Tibial nerve (tissue), 4 donors: ENCODE results near the gene LHPP. TPM values are rescaled to one million over a fixed set of nuclear protein-coding genes. Genes with fewer than 3 reads are reported as not detected.

Experiments used
- DNase-seq, 2 donors: peaks; one replicate each; pipeline ENCODE4 v3.0.0-alpha.2; 2019; ENCODE audit warnings: low spot score in 2 of 2
- H3K27ac ChIP-seq, 4 donors: fragments of 200-600 bp; sonication (generic) in 3 of 4; one replicate each; pipeline ENCODE4 v1.5.1; 2017 to 2019; ENCODE audit warnings: mild to moderate bottlenecking in 1 of 4
- H3K27me3 ChIP-seq, 2 donors: fragments of 200-600 bp; sonication (generic) in 1 of 2; one replicate each; pipeline versions ENCODE4 v1.5.1 to v1.6.0; 2017 to 2019
- H3K36me3 ChIP-seq, 3 donors: fragments of 200-600 bp; sonication (generic); one replicate each; pipeline ENCODE4 v1.5.1; 2018 to 2019
- H3K4me1 ChIP-seq, 4 donors: fragments of 200-600 bp; sonication (generic) in 3 of 4; one replicate each; pipeline ENCODE4 v1.5.1; 2017 to 2019
- H3K4me3 ChIP-seq, 4 donors: fragments of 200-600 bp; sonication (generic) in 3 of 4; one replicate each; pipeline ENCODE4 v1.5.1; 2017 to 2019; ENCODE audit warnings: mild to moderate bottlenecking in 1 of 4, moderate library complexity in 1 of 4
- H3K9me3 ChIP-seq, 4 donors: fragments of 200-600 bp; sonication (generic) in 3 of 4; one replicate each; pipeline ENCODE4 v1.5.1; 2017 to 2019
- CTCF ChIP-seq, 5 experiments: fragments of 200-600 bp in 3 of 5; fragments of 450-650 bp in 2 of 5; sonication (generic) in 3 of 5; IDR thresholded peaks; one replicate each; pipeline ENCODE4 v1.5.1; 2016 to 2019; ENCODE audit warnings: antibody characterized with exemption in 5 of 5, mild to moderate bottlenecking in 3 of 5, moderate library complexity in 2 of 5
- EP300 ChIP-seq, 2 donors: sonication (generic); formaldehyde crosslinking; IDR thresholded peaks; one replicate each; pipeline ENCODE4 v1.6.1; 2017; ENCODE audit warnings: antibody characterized with exemption in 2 of 2, mild to moderate bottlenecking in 1 of 2
- POLR2A ChIP-seq, 2 donors: fragments of 450-650 bp; IDR thresholded peaks; one replicate each; pipeline ENCODE4 v1.6.1; 2017; ENCODE audit warnings: antibody characterized with exemption in 2 of 2, mild to moderate bottlenecking in 2 of 2, moderate library complexity in 2 of 2
- WGBS, 2 donors: methylation state at CpG; one replicate each; pipeline ENCODE4 v1.1.5; 2018; 5-methylcytosine and 5-hydroxymethylcytosine counted together
- total RNA-seq, 4 donors: library from RNA; depleted of rRNA; stranded (reverse); fragments of >200 nt; gene quantifications; one replicate each; pipeline ENCODE4 v1.1.0, GENCODE V29; 2016

LHPP gene
- total RNA-seq, 4 donors from 2014 or later: 25.5 to 211 (median 123) TPM

GRCh38 chr10:124534826-124535601 lies 73.4 kb downstream of the LHPP start:
- no peak for TF ChIP-seq EP300 (IDR thresholded peaks at IDR 0.05)
- no peak for TF ChIP-seq CTCF (IDR thresholded peaks at IDR 0.05)
- no peak for TF ChIP-seq POLR2A (IDR thresholded peaks at IDR 0.05)
- H3K9me3 ChIP-seq: no peaks in the 10 kb centered on the region
- no peak for DNase-seq
- peaks cover 0 to 23% (median 9%) of the 10 kb centered on the region in 4 donors for H3K4me1 ChIP-seq
- no peaks in the 10 kb centered on the region for H3K36me3 ChIP-seq
- H3K4me3 ChIP-seq: no peak overlapping the region
- H3K27ac ChIP-seq: peak overlapping the region in 2 of 4 donors; percentile 24 to 47
- no peaks in the 10 kb centered on the region for H3K27me3 ChIP-seq
- 86 to 88% methylated on average over 17 of the region's 17 CpGs for WGBS, 2 donors

GRCh38 chr10:124535731-124536495 lies 74.3 kb downstream of the LHPP start:
- peaks cover 0 to 26% (median 14%) of the 10 kb centered on the region in 4 donors for H3K4me1 ChIP-seq
- no peaks in the 10 kb centered on the region for H3K9me3 ChIP-seq
- H3K36me3 ChIP-seq: no peaks in the 10 kb centered on the region
- WGBS, 2 donors: 31 to 40% methylated on average over 14 to 17 of the region's 18 CpGs
- H3K4me3 ChIP-seq: no peak overlapping the region
- DNase-seq: no peak
- H3K27me3 ChIP-seq: no peaks in the 10 kb centered on the region
- H3K27ac ChIP-seq: peak overlapping the region in 3 of 4 donors; percentile 47 to 75 (median 72)
- TF ChIP-seq EP300 (IDR thresholded peaks at IDR 0.05) (no peak), POLR2A (IDR thresholded peaks at IDR 0.05) (no peak), CTCF (IDR thresholded peaks at IDR 0.05) (no peak)

- H3K27me3 ChIP-seq: no peaks in the 10 kb centered on the region
- TF ChIP-seq EP300 (IDR thresholded peaks at IDR 0.05): no peak
- TF ChIP-seq CTCF (IDR thresholded peaks at IDR 0.05): no peak
- TF ChIP-seq POLR2A (IDR thresholded peaks at IDR 0.05): no peak
- no peak overlapping the region for H3K4me3 ChIP-seq
- no peaks in the 10 kb centered on the region for H3K9me3 ChIP-seq
- peaks cover 0 to 32% (median 16%) of the 10 kb centered on the region in 4 donors for H3K4me1 ChIP-seq
- no peaks in the 10 kb centered on the region for H3K36me3 ChIP-seq
- no peak for DNase-seq
- H3K27ac ChIP-seq: peak overlapping the region in 3 of 4 donors; percentile 47 to 75 (median 72)
- WGBS, 2 donors: 71 to 77% methylated on average over 5 of the region's 5 CpGs
Observed at GRCh38 chr10:124536496-124537050, 75.0 kb downstream of the LHPP start.

- no peak for DNase-seq
- Histone ChIP-seq H3K36me3 (no peaks in the 10 kb centered on the region), H3K9me3 (no peaks in the 10 kb centered on the region), H3K4me3 (no peak overlapping the region), H3K27ac (no peak overlapping the region), H3K4me1 (peaks cover 0 to 34% (median 16%) of the 10 kb centered on the region in 4 donors), H3K27me3 (no peaks in the 10 kb centered on the region)
- 88% methylated on average over 17 to 18 of the region's 18 CpGs for WGBS, 2 donors
- TF ChIP-seq POLR2A (IDR thresholded peaks at IDR 0.05) (no peak), EP300 (IDR thresholded peaks at IDR 0.05) (no peak), CTCF (IDR thresholded peaks at IDR 0.05) (no peak)
Observed at GRCh38 chr10:124537166-124537725, 75.6 kb downstream of the LHPP start.
